CD14-positive monocyte (primary cell): ENCODE data around the gene SMCP. TPM values are rescaled to one million over a fixed set of nuclear protein-coding genes. Genes with fewer than 3 reads are reported as not detected.

Experiments used
- DNase-seq, 3 donors: peaks; one replicate each; pipeline ENCODE4 v3.0.0-alpha.2; 2011 to 2022
- H2AFZ ChIP-seq: 2 replicates; pipeline ENCODE4 v1.6.0; 2012; ENCODE audit warnings: mild to moderate bottlenecking, low read depth, low read length, inconsistent platforms; ENCODE audit not compliant: insufficient read depth, poor library complexity, severe bottlenecking
- H3K27ac ChIP-seq, 2 donors: 1 replicate in 1 of 2; 2 replicates in 1 of 2; pipeline ENCODE4 v1.5.1; 2012 to 2013; ENCODE audit warnings: low read length in 2 of 2, control low read depth in 1 of 2, inconsistent platforms in 1 of 2, low read depth in 1 of 2, mild to moderate bottlenecking in 1 of 2
- H3K27me3 ChIP-seq, 2 donors: one replicate each; pipeline versions ENCODE4 v1.6.0 to v1.6.1; 2011 to 2013; ENCODE audit warnings: low read length in 2 of 2; ENCODE audit not compliant: control insufficient read depth in 2 of 2, insufficient read depth in 2 of 2
- H3K36me3 ChIP-seq, 2 donors: replicated peaks in 1 of 2; 1 replicate in 1 of 2; 2 replicates in 1 of 2; pipeline versions ENCODE4 v1.5.1 to v1.6.1; 2012 to 2013; ENCODE audit warnings: low read length in 2 of 2, control low read depth in 1 of 2, inconsistent platforms in 1 of 2, mild to moderate bottlenecking in 1 of 2; ENCODE audit not compliant: insufficient read depth in 2 of 2, control insufficient read depth in 1 of 2
- H3K4me1 ChIP-seq, 2 donors: 1 replicate in 1 of 2; 2 replicates in 1 of 2; pipeline versions ENCODE4 v1.5.1 to v1.6.1; 2012 to 2013; ENCODE audit warnings: low read length in 2 of 2, control low read depth in 1 of 2, inconsistent platforms in 1 of 2, mild to moderate bottlenecking in 1 of 2, moderate library complexity in 1 of 2; ENCODE audit not compliant: insufficient read depth in 2 of 2, control insufficient read depth in 1 of 2
- H3K4me2 ChIP-seq: replicated peaks from 2 replicates; pipeline ENCODE3; 2012; ENCODE audit warnings: low read length, moderate library complexity, mild to moderate bottlenecking; ENCODE audit not compliant: poor library complexity, severe bottlenecking; ENCODE audit errors: extremely low read depth
- H3K4me3 ChIP-seq, 3 experiments: fragments of 200-600 bp in 1 of 3; sonication (generic) in 1 of 3; replicated peaks in 1 of 3; 1 replicate in 2 of 3; 2 replicates in 1 of 3; pipeline ENCODE4 v1.5.1; 2011 to 2013; ENCODE audit warnings: low read length in 3 of 3, mild to moderate bottlenecking in 3 of 3, control low read depth in 2 of 3, low read depth in 2 of 3, inconsistent platforms in 1 of 3, moderate library complexity in 1 of 3
- H3K79me2 ChIP-seq: 2 replicates; pipeline ENCODE4 v1.6.0; 2012; ENCODE audit warnings: mild to moderate bottlenecking, control low read depth, inconsistent platforms, low read length, moderate library complexity; ENCODE audit not compliant: insufficient read depth
- H3K9ac ChIP-seq: 2 replicates; pipeline ENCODE4 v1.6.0; 2017; ENCODE audit warnings: low read length, mild to moderate bottlenecking; ENCODE audit not compliant: insufficient read depth, poor library complexity, severe bottlenecking
- H3K9me3 ChIP-seq, 2 donors: replicated peaks in 1 of 2; 1 replicate in 1 of 2; 2 replicates in 1 of 2; pipeline versions ENCODE4 v1.5.1 to v1.6.1; 2012 to 2013; ENCODE audit warnings: low read length in 2 of 2, control low read depth in 1 of 2; ENCODE audit not compliant: control insufficient read depth in 1 of 2, insufficient read depth in 1 of 2
- H4K20me1 ChIP-seq: 2 replicates; pipeline ENCODE4 v1.6.0; 2012; ENCODE audit warnings: mild to moderate bottlenecking, low read length, control low read depth, moderate library complexity; ENCODE audit not compliant: insufficient read depth
- H3K27ac Mint-ChIP-seq, 7 donors: one replicate each; pipeline ENCODE4 v1.8.0; 2020; ENCODE audit warnings: mild to moderate bottlenecking in 7 of 7, mixed read lengths in 7 of 7, moderate library complexity in 6 of 7, inconsistent platforms in 2 of 7
- H3K27me3 Mint-ChIP-seq, 3 donors: one replicate each; pipeline ENCODE4 v1.8.0; 2021 to 2022; ENCODE audit warnings: low read depth in 3 of 3, mild to moderate bottlenecking in 3 of 3, mixed read lengths in 3 of 3, moderate library complexity in 3 of 3, inconsistent platforms in 1 of 3
- H3K36me3 Mint-ChIP-seq, 2 donors: one replicate each; pipeline ENCODE4 v1.8.0; 2020; ENCODE audit warnings: mixed read lengths in 2 of 2, inconsistent platforms in 1 of 2, mild to moderate bottlenecking in 1 of 2
- H3K4me1 Mint-ChIP-seq: one replicate; pipeline ENCODE4 v1.8.0; 2020; ENCODE audit warnings: mild to moderate bottlenecking, mixed read lengths
- H3K4me3 Mint-ChIP-seq, 2 donors: one replicate each; pipeline ENCODE4 v1.8.0; 2020; ENCODE audit warnings: mild to moderate bottlenecking in 2 of 2, mixed read lengths in 2 of 2, moderate library complexity in 1 of 2
- H3K9me3 Mint-ChIP-seq, 7 donors: one replicate each; pipeline ENCODE4 v1.8.0; 2020 to 2022; ENCODE audit warnings: mixed read lengths in 7 of 7, mild to moderate bottlenecking in 6 of 7, moderate library complexity in 6 of 7, inconsistent platforms in 2 of 7
- WGBS: methylation state at CpG from one replicate; pipeline ENCODE4 v1.1.5; 2013; ENCODE audit warnings: missing lambda C conversion rate; ENCODE audit not compliant: insufficient coverage; 5-methylcytosine and 5-hydroxymethylcytosine counted together
- intact Hi-C, 2 donors: fragments of 100-400 bp; cut with micrococcal nuclease; formaldehyde crosslinking; loops; one replicate each; pipeline versions ENCODE4 v1.15.0 to v1.15.1; 2023
- polyA plus RNA-seq, 3 donors: library from polyadenylated mRNA; depleted of rRNA in 1 of 3; unstranded in 2 of 3; stranded (reverse) in 1 of 3; fragments of 300-500 nt in 2 of 3; fragments of >200 nt in 1 of 3; fragmentation: Illumina TruSeq in 2 of 3; gene quantifications; 1 replicate in 2 of 3; 2 replicates in 1 of 3; pipeline ENCODE4 v1.2.3, GENCODE V29; 2012 to 2021
- TF ChIP-seq, protein P1 (sequence below): fragments of 200-600 bp; IDR thresholded peaks from one replicate; pipeline ENCODE4 v1.8.0; 2022; ENCODE audit warnings: antibody characterized with exemption, mild to moderate bottlenecking

SMCP gene
- polyA plus RNA-seq, 3 donors = not detected

- Histone ChIP-seq H4K20me1 (no peaks in the 10 kb centered on the region), H3K4me2 (no peak overlapping the region), H3K9me3 (no peaks in the 10 kb centered on the region), H3K27ac (no peak overlapping the region), H3K79me2 (no peaks in the 10 kb centered on the region), H3K4me1 (no peaks in the 10 kb centered on the region), H3K27me3 (peaks cover 0 to 2% of the 10 kb centered on the region in 2 donors), H2AFZ (no peak overlapping the region), H3K4me3 (no peak overlapping the region), H3K9ac (no peak overlapping the region), H3K36me3 (no peaks in the 10 kb centered on the region)
- Mint-ChIP-seq H3K4me3 (no peak overlapping the region), H3K27ac (no peak overlapping the region), H3K36me3 (no peaks in the 10 kb centered on the region), H3K27me3 (peaks cover 0 to 6% (median 0%) of the 10 kb centered on the region in 3 donors), H3K9me3 (peaks cover 0 to 4% (median 0%) of the 10 kb centered on the region in 7 donors), H3K4me1 (no peaks in the 10 kb centered on the region)
- TF ChIP-seq, protein P1, sequence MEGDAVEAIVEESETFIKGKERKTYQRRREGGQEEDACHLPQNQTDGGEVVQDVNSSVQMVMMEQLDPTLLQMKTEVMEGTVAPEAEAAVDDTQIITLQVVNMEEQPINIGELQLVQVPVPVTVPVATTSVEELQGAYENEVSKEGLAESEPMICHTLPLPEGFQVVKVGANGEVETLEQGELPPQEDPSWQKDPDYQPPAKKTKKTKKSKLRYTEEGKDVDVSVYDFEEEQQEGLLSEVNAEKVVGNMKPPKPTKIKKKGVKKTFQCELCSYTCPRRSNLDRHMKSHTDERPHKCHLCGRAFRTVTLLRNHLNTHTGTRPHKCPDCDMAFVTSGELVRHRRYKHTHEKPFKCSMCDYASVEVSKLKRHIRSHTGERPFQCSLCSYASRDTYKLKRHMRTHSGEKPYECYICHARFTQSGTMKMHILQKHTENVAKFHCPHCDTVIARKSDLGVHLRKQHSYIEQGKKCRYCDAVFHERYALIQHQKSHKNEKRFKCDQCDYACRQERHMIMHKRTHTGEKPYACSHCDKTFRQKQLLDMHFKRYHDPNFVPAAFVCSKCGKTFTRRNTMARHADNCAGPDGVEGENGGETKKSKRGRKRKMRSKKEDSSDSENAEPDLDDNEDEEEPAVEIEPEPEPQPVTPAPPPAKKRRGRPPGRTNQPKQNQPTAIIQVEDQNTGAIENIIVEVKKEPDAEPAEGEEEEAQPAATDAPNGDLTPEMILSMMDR = no peak
- no peak for DNase-seq
- intact Hi-C loops = no loop called here
Observed at GRCh38 chr1:152864443-152864842, 13.7 kb upstream of the SMCP start.

DNA sequence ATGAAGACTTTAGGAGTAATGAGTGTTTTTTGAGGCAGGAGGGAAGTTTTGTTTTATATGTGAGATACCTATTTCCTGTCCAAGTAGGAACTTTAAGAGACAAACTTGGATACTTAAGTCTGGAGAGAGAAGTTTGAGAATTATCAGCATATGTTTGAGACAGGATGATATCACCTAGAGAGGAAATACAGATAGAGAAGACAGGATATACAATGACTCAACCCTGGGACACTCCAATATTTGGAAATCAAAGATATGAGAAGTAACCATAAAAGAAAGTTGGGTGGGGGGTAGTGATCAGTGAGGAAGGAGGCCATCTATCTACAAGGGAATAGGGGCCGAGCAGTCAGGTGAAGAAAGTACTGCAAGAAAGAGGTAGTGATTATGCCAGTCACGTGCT, 11.8 kb upstream of the SMCP start:
- intact Hi-C loops = no loop called here
- Mint-ChIP-seq H3K4me1 (no peaks in the 10 kb centered on the region), H3K36me3 (no peaks in the 10 kb centered on the region), H3K27ac (no peak overlapping the region), H3K27me3 (peaks cover 0 to 2% (median 0%) of the 10 kb centered on the region in 3 donors), H3K4me3 (no peak overlapping the region), H3K9me3 (no peaks in the 10 kb centered on the region)
- no peaks in the 10 kb centered on the region for H3K79me2 ChIP-seq
- TF ChIP-seq, protein P1 = no peak
- H2AFZ ChIP-seq = no peak overlapping the region
- no peak for DNase-seq
- no peaks in the 10 kb centered on the region for H4K20me1 ChIP-seq
- H3K4me2 ChIP-seq = no peak overlapping the region
- no peaks in the 10 kb centered on the region for H3K36me3 ChIP-seq
- H3K9ac ChIP-seq = no peak overlapping the region
- H3K27me3 ChIP-seq = peaks cover 0 to 2% of the 10 kb centered on the region in 2 donors
- no peaks in the 10 kb centered on the region for H3K9me3 ChIP-seq
- H3K27ac ChIP-seq = no peak overlapping the region
- no peak overlapping the region for H3K4me3 ChIP-seq
- H3K4me1 ChIP-seq = no peaks in the 10 kb centered on the region
- 100% methylated on average over 1 of the region's 2 CpGs for WGBS
